Cardiac fibroblast (primary cell): ENCODE results near the gene RAX.

ENCODE experiments used
- DNase-seq, 2 donors: peaks; one replicate each; pipeline versions ENCODE4 v3.0.0 to v3.0.0-alpha.2; 2010; ENCODE audit warnings: low read depth in 2 of 2
- H3K4me3 ChIP-seq, 2 donors: replicated peaks in 1 of 2; 1 replicate in 1 of 2; 2 replicates in 1 of 2; pipeline ENCODE4 v1.5.1; 2011; ENCODE audit warnings: low read depth in 2 of 2, low read length in 2 of 2, mild to moderate bottlenecking in 2 of 2, moderate library complexity in 1 of 2
- TF ChIP-seq, protein P1 (sequence below): IDR thresholded peaks from one replicate; pipeline ENCODE4 v1.5.1; 2011; ENCODE audit warnings: low read depth, mild to moderate bottlenecking, low read length, inconsistent platforms

RAX gene

GRCh38 chr18:59268721-59269562 lies 4.3 kb downstream of the RAX start:
- TF ChIP-seq, protein P1, sequence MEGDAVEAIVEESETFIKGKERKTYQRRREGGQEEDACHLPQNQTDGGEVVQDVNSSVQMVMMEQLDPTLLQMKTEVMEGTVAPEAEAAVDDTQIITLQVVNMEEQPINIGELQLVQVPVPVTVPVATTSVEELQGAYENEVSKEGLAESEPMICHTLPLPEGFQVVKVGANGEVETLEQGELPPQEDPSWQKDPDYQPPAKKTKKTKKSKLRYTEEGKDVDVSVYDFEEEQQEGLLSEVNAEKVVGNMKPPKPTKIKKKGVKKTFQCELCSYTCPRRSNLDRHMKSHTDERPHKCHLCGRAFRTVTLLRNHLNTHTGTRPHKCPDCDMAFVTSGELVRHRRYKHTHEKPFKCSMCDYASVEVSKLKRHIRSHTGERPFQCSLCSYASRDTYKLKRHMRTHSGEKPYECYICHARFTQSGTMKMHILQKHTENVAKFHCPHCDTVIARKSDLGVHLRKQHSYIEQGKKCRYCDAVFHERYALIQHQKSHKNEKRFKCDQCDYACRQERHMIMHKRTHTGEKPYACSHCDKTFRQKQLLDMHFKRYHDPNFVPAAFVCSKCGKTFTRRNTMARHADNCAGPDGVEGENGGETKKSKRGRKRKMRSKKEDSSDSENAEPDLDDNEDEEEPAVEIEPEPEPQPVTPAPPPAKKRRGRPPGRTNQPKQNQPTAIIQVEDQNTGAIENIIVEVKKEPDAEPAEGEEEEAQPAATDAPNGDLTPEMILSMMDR: no peak
- DNase-seq: peak in 1 of 2 donors; percentile 37
- H3K4me3 ChIP-seq: no peak overlapping the region

DNA sequence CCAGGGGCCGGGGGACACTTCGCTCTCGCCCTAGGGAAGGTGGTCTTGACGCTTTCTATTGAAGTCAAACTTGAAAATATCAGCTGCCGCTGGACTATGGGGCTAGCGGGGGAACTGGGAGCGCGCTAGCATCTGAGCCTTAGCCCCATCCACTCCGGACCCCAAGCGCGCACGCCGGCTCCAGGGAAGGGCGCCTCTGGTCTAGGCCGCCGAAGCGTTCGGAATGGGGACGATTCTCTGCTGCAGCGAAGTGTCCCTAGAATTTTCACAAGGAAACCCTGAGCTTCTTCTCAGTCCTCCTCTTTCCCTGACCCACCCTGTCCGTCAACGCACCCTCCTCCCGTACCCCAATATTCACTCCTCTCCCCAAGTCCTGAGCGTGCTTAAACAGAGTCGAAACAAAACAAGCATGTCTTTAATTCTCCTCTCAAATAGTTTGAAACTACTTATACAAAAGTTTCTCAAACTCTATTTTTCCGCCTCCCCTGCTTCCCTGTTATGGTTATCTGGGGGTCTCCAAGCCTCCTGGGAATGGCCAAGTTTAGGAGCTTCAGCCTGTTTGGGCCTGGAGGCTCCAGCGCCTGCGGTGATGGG lies 5.0 kb downstream of the RAX start:
- TF ChIP-seq, protein P1: no peak
- no peak overlapping the region for H3K4me3 ChIP-seq
- DNase-seq: no peak

DNA sequence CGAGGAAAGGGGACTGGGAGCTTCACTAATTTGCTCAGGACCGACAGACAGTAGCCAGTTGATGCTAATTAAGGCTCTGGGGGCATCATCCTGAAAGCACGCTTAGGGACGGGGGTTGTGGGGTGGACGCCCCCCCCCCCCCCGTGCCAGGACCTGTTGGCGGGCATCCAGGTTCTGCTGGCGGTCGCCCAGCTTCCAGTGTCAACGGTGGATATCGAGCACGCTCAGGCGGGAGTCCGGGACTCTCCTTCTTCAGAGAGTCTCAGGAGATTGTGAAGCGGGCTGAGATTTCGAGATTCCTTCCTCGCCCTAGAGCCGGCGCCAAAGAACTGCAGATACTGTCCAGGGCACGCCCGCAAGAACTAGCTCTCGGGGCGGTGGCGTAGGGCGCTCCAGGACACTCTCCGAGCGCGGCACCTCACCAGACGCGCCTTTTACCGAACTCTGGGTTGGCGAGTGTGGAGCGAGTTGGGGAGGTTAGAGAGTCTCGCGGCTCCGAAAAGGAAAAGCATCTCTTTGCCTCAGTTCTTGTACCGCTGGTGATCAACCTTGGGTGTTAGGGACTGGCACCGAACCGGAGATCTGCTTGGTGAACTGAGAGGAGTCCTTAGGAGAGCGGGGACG lies 5.6 kb downstream of the RAX start:
- TF ChIP-seq, protein P1: no peak
- no peak for DNase-seq
- H3K4me3 ChIP-seq: no peak overlapping the region

GRCh38 chr18:59266886-59267502 lies 6.3 kb downstream of the RAX start:
- H3K4me3 ChIP-seq: no peak overlapping the region
- TF ChIP-seq, protein P1: no peak
- DNase-seq: no peak

- no peak for DNase-seq
- TF ChIP-seq, protein P1: no peak
- no peak overlapping the region for H3K4me3 ChIP-seq
Observed at GRCh38 chr18:59266459-59266858, 6.8 kb downstream of the RAX start.

DNA sequence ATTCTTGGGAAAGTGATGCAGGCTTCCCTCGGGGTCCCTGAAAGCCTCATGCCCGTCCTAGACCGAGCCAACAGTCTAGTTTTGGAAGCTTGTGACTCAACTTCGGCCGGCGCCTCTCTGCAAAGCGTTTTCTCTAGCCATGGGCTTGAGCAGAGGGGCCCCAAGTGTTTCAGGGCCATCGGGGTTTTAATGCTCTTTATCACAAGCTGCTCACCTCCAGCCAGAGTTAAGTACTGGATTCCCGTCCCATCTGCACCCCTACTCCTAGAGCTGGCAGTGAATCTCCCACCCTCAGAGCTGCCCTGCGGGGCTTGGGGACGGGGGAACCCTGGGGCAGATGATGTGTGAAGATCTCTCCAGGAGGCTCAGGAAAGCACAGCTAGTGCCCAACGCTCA lies 7.3 kb downstream of the RAX start:
- TF ChIP-seq, protein P1: no peak
- no peak overlapping the region for H3K4me3 ChIP-seq
- DNase-seq: no peak
